ENCODE measurements around the gene STOX1.
"Not testable (repeated sequence)": the region's sequence is repeated elsewhere in the genome, so short reads cannot be mapped to it uniquely, and the experiment has no call there.

STOX1 gene

GRCh38 chr10:68832601-68833000, 5.3 kb downstream of the STOX1 start:
- Histone ChIP-seq H3K9me3 (ENCODE audit: control insufficient read depth in 1 of 2, low read length in 2 of 2) (no peaks in the 10 kb centered on the region), H3K4me1 (ENCODE audit: control insufficient read depth in 1 of 2, insufficient read depth in 2 of 2, low read length in 2 of 2) (peaks cover 0 to 3% of the 10 kb centered on the region in 2 donors), H3K36me3 (ENCODE audit: control insufficient read depth in 1 of 2, insufficient read depth in 2 of 2, low read length in 2 of 2) (no peaks in the 10 kb centered on the region)

GRCh38 chr10:68837626-68838322, 10.4 kb downstream of the STOX1 start:
- Histone ChIP-seq H3K4me3 (ENCODE audit: low read depth in 1 of 2, low read length in 2 of 2) (no peak overlapping the region), H3K9me3 (ENCODE audit: control insufficient read depth in 1 of 2, low read length in 2 of 2) (no peaks in the 10 kb centered on the region), H3K4me1 (ENCODE audit: control insufficient read depth in 1 of 2, insufficient read depth in 2 of 2, low read length in 2 of 2) (no peaks in the 10 kb centered on the region), H3K27ac (ENCODE audit: low read length) (no peak overlapping the region), H3K36me3 (ENCODE audit: control insufficient read depth in 1 of 2, insufficient read depth in 2 of 2, low read length in 2 of 2) (no peaks in the 10 kb centered on the region), H3K27me3 (ENCODE audit: low read depth, low read length) (no peaks in the 10 kb centered on the region)

More at GRCh38 chr10:68832601-68833000, 5.3 kb downstream of the STOX1 start:
- no peak overlapping the region for H3K27ac ChIP-seq (ENCODE audit: low read length)
- H3K4me3 ChIP-seq (ENCODE audit: low read depth in 1 of 2, low read length in 2 of 2) = no peak overlapping the region
- no peaks in the 10 kb centered on the region for H3K27me3 ChIP-seq (ENCODE audit: low read depth, low read length)

- not testable (repeated sequence) for H3K27me3 ChIP-seq (ENCODE audit: low read depth, low read length); H3K27ac ChIP-seq (ENCODE audit: low read length); H3K4me3 ChIP-seq (ENCODE audit: low read depth in 1 of 2, low read length in 2 of 2); H3K9me3 ChIP-seq (ENCODE audit: control insufficient read depth in 1 of 2, low read length in 2 of 2); H3K36me3 ChIP-seq (ENCODE audit: control insufficient read depth in 1 of 2, insufficient read depth in 2 of 2, low read length in 2 of 2); H3K4me1 ChIP-seq (ENCODE audit: control insufficient read depth in 1 of 2, insufficient read depth in 2 of 2, low read length in 2 of 2)
These were observed 13.3 kb downstream of the STOX1 start for GRCh38 chr10:68840650-68841049.

- no peak overlapping the region for H3K27ac ChIP-seq (ENCODE audit: low read length)
- H3K9me3 ChIP-seq (ENCODE audit: control insufficient read depth in 1 of 2, low read length in 2 of 2) = no peaks in the 10 kb centered on the region
- no peaks in the 10 kb centered on the region for H3K4me1 ChIP-seq (ENCODE audit: control insufficient read depth in 1 of 2, insufficient read depth in 2 of 2, low read length in 2 of 2)
- H3K36me3 ChIP-seq (ENCODE audit: control insufficient read depth in 1 of 2, insufficient read depth in 2 of 2, low read length in 2 of 2) = no peaks in the 10 kb centered on the region
- no peaks in the 10 kb centered on the region for H3K27me3 ChIP-seq (ENCODE audit: low read depth, low read length)
- no peak overlapping the region for H3K4me3 ChIP-seq (ENCODE audit: low read depth in 1 of 2, low read length in 2 of 2)
These were observed 20.9 kb downstream of the STOX1 start for GRCh38 chr10:68848281-68848680.

GRCh38 chr10:68848806-68849205, 21.5 kb downstream of the STOX1 start:
- no peak overlapping the region for H3K27ac ChIP-seq (ENCODE audit: low read length)
- no peaks in the 10 kb centered on the region for H3K4me1 ChIP-seq (ENCODE audit: control insufficient read depth in 1 of 2, insufficient read depth in 2 of 2, low read length in 2 of 2)
- H3K36me3 ChIP-seq (ENCODE audit: control insufficient read depth in 1 of 2, insufficient read depth in 2 of 2, low read length in 2 of 2) = no peaks in the 10 kb centered on the region
- no peaks in the 10 kb centered on the region for H3K9me3 ChIP-seq (ENCODE audit: control insufficient read depth in 1 of 2, low read length in 2 of 2)
- H3K27me3 ChIP-seq (ENCODE audit: low read depth, low read length) = no peaks in the 10 kb centered on the region
- H3K4me3 ChIP-seq (ENCODE audit: low read depth in 1 of 2, low read length in 2 of 2) = no peak overlapping the region

- Histone ChIP-seq H3K9me3 (ENCODE audit: control insufficient read depth in 1 of 2, low read length in 2 of 2) (peaks cover 0 to 5% of the 10 kb centered on the region in 2 donors), H3K4me3 (ENCODE audit: low read depth in 1 of 2, low read length in 2 of 2) (no peak overlapping the region), H3K27me3 (ENCODE audit: low read depth, low read length) (no peaks in the 10 kb centered on the region), H3K27ac (ENCODE audit: low read length) (no peak overlapping the region), H3K4me1 (ENCODE audit: control insufficient read depth in 1 of 2, insufficient read depth in 2 of 2, low read length in 2 of 2) (peaks cover 0 to 5% of the 10 kb centered on the region in 2 donors), H3K36me3 (ENCODE audit: control insufficient read depth in 1 of 2, insufficient read depth in 2 of 2, low read length in 2 of 2) (no peaks in the 10 kb centered on the region)
These were observed 29.0 kb downstream of the STOX1 start for GRCh38 chr10:68856352-68856751.

GRCh38 chr10:68857005-68857404, 29.7 kb downstream of the STOX1 start:
- peaks cover 4 to 10% of the 10 kb centered on the region in 2 donors for H3K9me3 ChIP-seq (ENCODE audit: control insufficient read depth in 1 of 2, low read length in 2 of 2)
- H3K27me3 ChIP-seq (ENCODE audit: low read depth, low read length) = no peaks in the 10 kb centered on the region
- H3K36me3 ChIP-seq (ENCODE audit: control insufficient read depth in 1 of 2, insufficient read depth in 2 of 2, low read length in 2 of 2) = no peaks in the 10 kb centered on the region
- H3K4me1 ChIP-seq (ENCODE audit: control insufficient read depth in 1 of 2, insufficient read depth in 2 of 2, low read length in 2 of 2) = peaks cover 0 to 5% of the 10 kb centered on the region in 2 donors
- H3K27ac ChIP-seq (ENCODE audit: low read length) = no peak overlapping the region
- H3K4me3 ChIP-seq (ENCODE audit: low read depth in 1 of 2, low read length in 2 of 2) = no peak overlapping the region

GRCh38 chr10:68861253-68861652, 33.9 kb downstream of the STOX1 start:
- Histone ChIP-seq H3K27ac (ENCODE audit: low read length) (no peak overlapping the region), H3K4me1 (ENCODE audit: control insufficient read depth in 1 of 2, insufficient read depth in 2 of 2, low read length in 2 of 2) (peaks cover 0 to 5% of the 10 kb centered on the region in 2 donors), H3K9me3 (ENCODE audit: control insufficient read depth in 1 of 2, low read length in 2 of 2) (peaks cover 4 to 14% of the 10 kb centered on the region in 2 donors), H3K4me3 (ENCODE audit: low read depth in 1 of 2, low read length in 2 of 2) (no peak overlapping the region), H3K27me3 (ENCODE audit: low read depth, low read length) (no peaks in the 10 kb centered on the region), H3K36me3 (ENCODE audit: control insufficient read depth in 1 of 2, insufficient read depth in 2 of 2, low read length in 2 of 2) (no peaks in the 10 kb centered on the region)

GRCh38 chr10:68864611-68865010, 37.3 kb downstream of the STOX1 start:
- peaks cover 4 to 14% of the 10 kb centered on the region in 2 donors for H3K9me3 ChIP-seq (ENCODE audit: control insufficient read depth in 1 of 2, low read length in 2 of 2)
- no peaks in the 10 kb centered on the region for H3K27me3 ChIP-seq (ENCODE audit: low read depth, low read length)
- no peaks in the 10 kb centered on the region for H3K36me3 ChIP-seq (ENCODE audit: control insufficient read depth in 1 of 2, insufficient read depth in 2 of 2, low read length in 2 of 2)
- no peaks in the 10 kb centered on the region for H3K4me1 ChIP-seq (ENCODE audit: control insufficient read depth in 1 of 2, insufficient read depth in 2 of 2, low read length in 2 of 2)
- H3K27ac ChIP-seq (ENCODE audit: low read length) = no peak overlapping the region
- H3K4me3 ChIP-seq (ENCODE audit: low read depth in 1 of 2, low read length in 2 of 2) = no peak overlapping the region

GRCh38 chr10:68868173-68868572, 40.8 kb downstream of the STOX1 start:
- H3K27ac ChIP-seq (ENCODE audit: low read length); H3K9me3 ChIP-seq (ENCODE audit: control insufficient read depth in 1 of 2, low read length in 2 of 2); H3K4me3 ChIP-seq (ENCODE audit: low read depth in 1 of 2, low read length in 2 of 2); H3K4me1 ChIP-seq (ENCODE audit: control insufficient read depth in 1 of 2, insufficient read depth in 2 of 2, low read length in 2 of 2); H3K36me3 ChIP-seq (ENCODE audit: control insufficient read depth in 1 of 2, insufficient read depth in 2 of 2, low read length in 2 of 2); H3K27me3 ChIP-seq (ENCODE audit: low read depth, low read length): not testable (repeated sequence)

GRCh38 chr10:68869623-68870022, 42.3 kb downstream of the STOX1 start:
- Histone ChIP-seq H3K9me3 (ENCODE audit: control insufficient read depth in 1 of 2, low read length in 2 of 2) (no peaks in the 10 kb centered on the region), H3K36me3 (ENCODE audit: control insufficient read depth in 1 of 2, insufficient read depth in 2 of 2, low read length in 2 of 2) (no peaks in the 10 kb centered on the region), H3K4me1 (ENCODE audit: control insufficient read depth in 1 of 2, insufficient read depth in 2 of 2, low read length in 2 of 2) (peaks cover 0 to 5% of the 10 kb centered on the region in 2 donors), H3K4me3 (ENCODE audit: low read depth in 1 of 2, low read length in 2 of 2) (no peak overlapping the region), H3K27me3 (ENCODE audit: low read depth, low read length) (no peaks in the 10 kb centered on the region), H3K27ac (ENCODE audit: low read length) (no peak overlapping the region)

GRCh38 chr10:68870061-68870460, 42.7 kb downstream of the STOX1 start:
- Histone ChIP-seq H3K9me3 (ENCODE audit: control insufficient read depth in 1 of 2, low read length in 2 of 2) (no peaks in the 10 kb centered on the region), H3K27ac (ENCODE audit: low read length) (peak overlapping the region; percentile 73), H3K4me3 (ENCODE audit: low read depth in 1 of 2, low read length in 2 of 2) (no peak overlapping the region), H3K27me3 (ENCODE audit: low read depth, low read length) (no peaks in the 10 kb centered on the region), H3K36me3 (ENCODE audit: control insufficient read depth in 1 of 2, insufficient read depth in 2 of 2, low read length in 2 of 2) (no peaks in the 10 kb centered on the region), H3K4me1 (ENCODE audit: control insufficient read depth in 1 of 2, insufficient read depth in 2 of 2, low read length in 2 of 2) (peaks cover 0 to 5% of the 10 kb centered on the region in 2 donors)
